GM12872 (cell line): ENCODE results near the gene ANKRD16.

Source experiments
- TF ChIP-seq, protein P1 (sequence below): IDR thresholded peaks from 3 replicates; pipeline ENCODE4 v1.5.1; 2011; ENCODE audit warnings: low read depth, mild to moderate bottlenecking, low read length, moderate library complexity; ENCODE audit not compliant: insufficient read depth

The ANKRD16 gene

DNA sequence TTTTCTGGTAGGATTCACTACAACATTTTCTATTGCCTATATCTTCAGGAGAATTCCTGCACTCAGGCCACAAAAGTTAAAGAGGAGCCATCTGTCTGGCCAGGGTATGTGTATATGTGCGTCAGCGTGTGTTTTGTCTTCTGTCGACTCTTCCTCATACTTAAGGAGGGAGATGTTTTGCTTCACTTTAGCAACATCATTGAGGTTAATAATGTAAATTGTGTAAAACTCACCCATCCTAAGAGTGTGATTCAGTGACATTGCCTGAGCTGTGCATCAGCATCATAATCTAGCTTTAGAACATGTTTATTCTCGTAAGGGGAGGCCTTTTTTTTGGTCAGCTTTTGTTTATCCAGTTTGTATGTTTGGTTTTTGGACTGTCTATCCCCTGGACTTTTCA is 24.0 kb upstream of the ANKRD16 start:
- TF ChIP-seq, protein P1, sequence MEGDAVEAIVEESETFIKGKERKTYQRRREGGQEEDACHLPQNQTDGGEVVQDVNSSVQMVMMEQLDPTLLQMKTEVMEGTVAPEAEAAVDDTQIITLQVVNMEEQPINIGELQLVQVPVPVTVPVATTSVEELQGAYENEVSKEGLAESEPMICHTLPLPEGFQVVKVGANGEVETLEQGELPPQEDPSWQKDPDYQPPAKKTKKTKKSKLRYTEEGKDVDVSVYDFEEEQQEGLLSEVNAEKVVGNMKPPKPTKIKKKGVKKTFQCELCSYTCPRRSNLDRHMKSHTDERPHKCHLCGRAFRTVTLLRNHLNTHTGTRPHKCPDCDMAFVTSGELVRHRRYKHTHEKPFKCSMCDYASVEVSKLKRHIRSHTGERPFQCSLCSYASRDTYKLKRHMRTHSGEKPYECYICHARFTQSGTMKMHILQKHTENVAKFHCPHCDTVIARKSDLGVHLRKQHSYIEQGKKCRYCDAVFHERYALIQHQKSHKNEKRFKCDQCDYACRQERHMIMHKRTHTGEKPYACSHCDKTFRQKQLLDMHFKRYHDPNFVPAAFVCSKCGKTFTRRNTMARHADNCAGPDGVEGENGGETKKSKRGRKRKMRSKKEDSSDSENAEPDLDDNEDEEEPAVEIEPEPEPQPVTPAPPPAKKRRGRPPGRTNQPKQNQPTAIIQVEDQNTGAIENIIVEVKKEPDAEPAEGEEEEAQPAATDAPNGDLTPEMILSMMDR: no peak

DNA sequence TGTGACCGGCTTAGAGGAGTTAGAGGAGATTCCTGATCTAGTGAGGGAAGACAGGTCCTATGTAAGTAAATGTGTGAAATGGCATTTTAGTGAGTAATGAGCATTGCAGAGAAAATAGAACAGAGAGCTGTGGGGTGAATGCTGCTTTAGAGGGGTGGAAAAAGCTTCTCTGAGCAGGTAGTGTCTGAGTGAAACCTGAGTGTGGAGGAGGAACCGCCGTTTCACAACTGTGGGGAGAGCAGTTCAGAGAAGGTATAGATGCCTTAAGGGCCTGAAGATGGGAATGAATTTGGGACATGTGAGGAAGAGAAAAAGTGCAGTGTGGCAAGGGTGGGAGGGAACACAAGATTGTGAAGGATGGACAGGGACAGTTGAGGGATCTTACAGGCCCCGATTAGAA is 22.0 kb upstream of the ANKRD16 start:
- TF ChIP-seq, protein P1: no peak

DNA sequence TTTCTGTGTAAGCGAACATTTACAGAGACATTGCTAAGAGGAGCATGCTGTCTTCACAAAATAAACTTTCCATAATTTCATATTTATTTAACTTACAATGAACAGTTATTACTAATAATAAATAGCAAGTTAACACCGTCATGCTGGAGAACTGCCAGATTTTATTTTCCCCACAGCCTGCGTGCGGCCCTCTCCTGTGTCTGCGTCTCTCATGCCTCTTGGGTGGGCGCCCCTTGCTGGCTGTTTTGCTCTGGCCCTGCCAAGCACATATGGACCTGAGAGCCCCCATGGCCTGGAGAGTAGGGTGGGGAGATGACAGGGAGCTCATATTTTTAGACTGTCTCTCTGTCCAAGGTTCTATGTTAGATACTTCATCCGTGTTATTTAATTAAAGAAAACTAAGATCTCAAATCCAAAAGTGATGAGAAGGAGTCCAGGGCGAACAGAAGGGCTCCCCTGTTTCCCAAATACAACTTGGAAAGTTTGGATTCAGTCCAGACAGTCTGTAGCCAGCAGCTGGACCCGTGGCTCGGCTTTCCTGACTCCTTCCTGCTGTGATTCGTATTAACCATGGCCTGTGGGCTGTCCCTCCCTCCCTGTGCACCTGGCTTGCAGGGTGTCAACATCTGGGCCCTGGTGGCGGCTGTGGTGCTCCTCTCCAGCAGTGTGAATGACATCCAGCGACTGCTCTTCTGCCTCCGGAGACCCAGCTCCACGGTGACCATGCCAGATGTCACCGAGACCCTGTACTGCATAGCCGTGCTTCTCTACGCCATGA is 20.8 kb upstream of the ANKRD16 start:
- TF ChIP-seq, protein P1: no peak

DNA sequence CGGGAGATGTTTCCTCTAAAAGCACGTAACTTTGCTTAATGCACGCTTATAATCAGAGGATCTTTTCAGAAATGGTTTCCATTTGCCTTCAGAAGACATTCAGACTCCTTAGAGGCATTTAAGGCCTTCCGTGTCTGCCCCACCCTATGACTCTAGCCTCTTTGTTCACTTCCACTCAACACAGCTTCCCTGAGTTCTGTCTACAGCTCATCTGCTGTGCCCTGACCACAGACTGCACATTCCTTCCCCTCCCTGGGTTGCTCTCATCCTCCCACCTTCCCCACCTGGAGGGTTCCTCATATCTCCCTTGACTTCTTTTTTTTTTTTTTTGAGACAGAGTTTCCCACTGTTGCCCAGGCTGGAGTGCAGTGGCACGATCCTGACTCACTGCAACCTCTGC is 17.0 kb upstream of the ANKRD16 start:
- TF ChIP-seq, protein P1: no peak

DNA sequence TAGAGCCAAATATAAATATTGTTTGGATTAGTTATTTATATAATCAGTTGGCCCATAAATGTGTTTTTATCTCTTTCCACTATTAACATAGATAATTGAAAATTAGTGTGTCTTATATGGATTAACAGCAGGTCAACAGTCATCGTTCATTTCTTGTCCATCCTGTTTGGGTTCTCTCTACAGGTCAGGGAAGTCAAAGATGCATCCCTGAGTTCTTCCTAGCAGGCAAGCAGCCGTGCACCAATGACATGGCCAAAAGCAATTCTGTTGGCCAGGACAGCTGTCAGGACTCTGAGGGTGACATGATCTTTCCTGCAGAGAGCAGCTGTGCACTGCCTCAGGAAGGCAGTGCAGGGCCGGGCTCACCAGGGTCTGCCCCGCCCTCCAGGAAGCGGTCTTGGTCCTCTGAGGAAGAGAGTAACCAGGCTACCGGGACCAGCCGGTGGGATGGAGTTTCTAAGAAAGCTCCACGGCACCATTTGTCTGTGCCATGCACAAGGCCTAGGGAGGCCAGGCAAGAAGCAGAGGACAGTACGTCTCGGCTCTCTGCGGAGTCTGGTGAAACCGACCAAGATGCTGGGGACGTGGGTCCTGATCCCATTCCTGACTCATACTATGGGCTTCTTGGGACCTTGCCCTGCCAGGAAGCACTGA is 16.3 kb upstream of the ANKRD16 start:
- TF ChIP-seq, protein P1: no peak

DNA sequence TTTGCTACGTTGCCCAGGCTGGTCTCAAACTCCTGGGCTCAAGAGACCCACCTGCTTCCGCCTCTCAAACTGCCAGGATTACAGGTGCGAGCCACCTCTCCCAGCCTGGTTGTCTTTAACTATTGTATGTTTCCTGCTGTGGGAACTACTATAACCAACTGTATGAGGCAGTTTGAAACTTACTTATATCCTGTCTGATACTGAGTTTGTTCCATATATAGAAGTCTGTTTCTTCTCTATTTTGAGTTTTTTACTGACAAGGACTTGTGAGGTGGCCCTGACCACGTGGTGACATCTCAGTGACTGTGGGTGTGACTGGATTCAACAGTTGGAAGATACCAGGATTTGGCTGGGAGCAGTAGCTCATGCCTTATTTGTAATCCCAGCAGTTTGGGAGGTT is 14.5 kb upstream of the ANKRD16 start:
- TF ChIP-seq, protein P1: no peak

DNA sequence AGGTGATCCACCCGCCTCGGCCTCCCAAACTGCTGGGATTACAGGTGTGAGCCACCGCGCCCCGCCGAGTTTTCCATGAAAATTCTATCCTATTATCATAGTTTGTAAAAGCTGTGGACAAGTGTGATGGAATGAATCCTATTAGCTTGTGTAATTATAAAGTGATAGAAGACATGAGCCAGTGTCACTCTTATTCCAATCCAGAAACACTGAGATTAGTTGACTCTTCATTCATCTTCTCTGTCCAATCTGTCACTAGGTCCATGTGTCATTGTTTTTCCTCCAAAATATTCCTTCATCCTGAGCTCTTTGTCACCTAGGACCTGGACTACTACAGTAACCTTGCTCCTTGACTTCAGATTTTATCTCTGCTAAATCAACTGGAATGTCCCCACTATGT is 13.9 kb upstream of the ANKRD16 start:
- TF ChIP-seq, protein P1: no peak
